ENCODE data around the gene AOX1.

DNA sequence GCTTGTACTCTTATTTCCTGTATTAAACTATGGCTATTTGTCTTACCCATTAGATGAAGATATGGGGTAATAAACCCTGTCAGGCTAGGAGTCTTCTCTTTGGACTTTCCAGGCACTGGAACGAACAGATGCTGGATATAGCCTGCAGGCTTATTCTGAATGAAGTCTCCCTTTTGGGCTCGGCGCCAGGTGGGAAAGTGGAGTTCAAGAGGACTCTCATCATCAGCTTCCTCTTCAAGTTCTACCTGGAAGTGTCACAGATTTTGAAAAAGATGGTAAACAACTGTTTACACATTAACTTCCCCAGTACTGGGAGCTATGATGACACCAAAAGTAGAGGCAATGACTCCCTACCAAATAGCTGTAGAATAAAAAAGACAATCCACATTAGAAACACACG is 27.9 kb downstream of the AOX1 start:
- TF ChIP-seq POLR2A (IDR thresholded peaks at IDR 0.05) (no peak), CTCF (IDR thresholded peaks at IDR 0.05) (no peak)
